ENCODE data around the gene MUC4. TPM values are rescaled to one million over a fixed set of nuclear protein-coding genes. Genes with fewer than 3 reads are reported as not detected.

The MUC4 gene
- total and polyA plus RNA-seq, 2 of the 4 experiments (the other 2 are of a cell fraction), result not detected

- CTCF ChIA-PET, result no interaction called here
- POLR2A ChIA-PET (ENCODE audit: unreplicated experiment), result no interaction called here
- dilution Hi-C loops (cut with HindIII; ENCODE audit: low sequenced_read_pairs, unreplicated experiment) (no loop called here), in situ Hi-C loops (cut with MboI; ENCODE audit: low sequenced_read_pairs) (no loop called here), intact Hi-C loops (cut with micrococcal nuclease) (no loop called here)
- no peak overlapping the region for H3K9ac ChIP-seq (ENCODE audit: low read depth, low read length)
- H3K23ac ChIP-seq (ENCODE audit: low read depth, low read length), result no peak overlapping the region
- H2AK9ac ChIP-seq (replicated peaks; ENCODE audit: low read depth, low read length, poor library complexity), result no peak overlapping the region
- H2BK5ac ChIP-seq (ENCODE audit: low read depth, low read length, poor library complexity, severe bottlenecking), result no peak overlapping the region
- H3K4me1 ChIP-seq (ENCODE audit: control insufficient read depth, insufficient read depth, low read length), result no peaks in the 10 kb centered on the region
- H3K4ac ChIP-seq (ENCODE audit: low read depth, low read length), result no peak overlapping the region
- no peak overlapping the region for H2AK5ac ChIP-seq (ENCODE audit: low read depth, low read length)
- H2BK20ac ChIP-seq (ENCODE audit: low read depth, low read length), result no peak overlapping the region
- H3K36me3 ChIP-seq (ENCODE audit: control insufficient read depth, insufficient read depth, low read length), result no peaks in the 10 kb centered on the region
- DNase-seq (no peak), ATAC-seq (ENCODE audit: low read depth) (no peak)
- no peak overlapping the region for H3K14ac ChIP-seq (replicated peaks; ENCODE audit: low read depth, low read length)
- no peaks in the 10 kb centered on the region for H4K20me1 ChIP-seq (ENCODE audit: insufficient read depth, low read length)
- peaks cover 28% of the 10 kb centered on the region for H3K27me3 ChIP-seq (ENCODE audit: control insufficient read depth, insufficient read depth, low read length)
- no peaks in the 10 kb centered on the region for H3K9me3 ChIP-seq (ENCODE audit: control insufficient read depth, insufficient read depth, low read length)
- 75% methylated on average over 7 of the region's 16 CpGs; no CpG with 5 or more reads in 1 of the 2 experiments for WGBS, 2 experiments (ENCODE audit: extremely low coverage in 2 of 2, insufficient read length in 1 of 2)
- no peak overlapping the region for H3K4me3 ChIP-seq (ENCODE audit: insufficient read depth, low read depth, low read length)
- H4K8ac ChIP-seq (ENCODE audit: low read depth in 2 of 2, low read length in 2 of 2), result no peak overlapping the region
- H3K56ac ChIP-seq (ENCODE audit: extremely low read depth, insufficient read depth, low read length), result no peak overlapping the region
- no peak overlapping the region for H3K4me2 ChIP-seq (ENCODE audit: low read depth, low read length)
- no peak overlapping the region for H4K5ac ChIP-seq (ENCODE audit: low read depth, low read length)
- no TSS peak for BruUV-seq (replicated peaks)
- no peaks in the 10 kb centered on the region for H3K9me1 ChIP-seq (ENCODE audit: insufficient read depth, low read length)
- no peak overlapping the region for H3K27ac ChIP-seq (ENCODE audit: insufficient read depth, low read length)
- no peak for TF ChIP-seq RAD21 (IDR thresholded peaks at IDR 0.05; ENCODE audit: low read length)
- no peak for TF ChIP-seq SMC3 (IDR thresholded peaks at IDR 0.05; ENCODE audit: low read depth, low read length)
- TF ChIP-seq CEBPB (IDR thresholded peaks at IDR 0.05; ENCODE audit: low read depth, low read length), result no peak
- no peak for TF ChIP-seq FOS (IDR thresholded peaks at IDR 0.05; ENCODE audit: low read depth, low read length)
- no peak for TF ChIP-seq MXI1 (IDR thresholded peaks at IDR 0.05; ENCODE audit: borderline replicate concordance, low read depth, low read length)
- TF ChIP-seq MAZ (IDR thresholded peaks at IDR 0.05; ENCODE audit: borderline replicate concordance, low read depth, low read length), result no peak
- TF ChIP-seq MAFK (IDR thresholded peaks at IDR 0.05; ENCODE audit: low read depth, low read length), result no peak
- no peak for TF ChIP-seq BHLHE40 (IDR thresholded peaks at IDR 0.05; ENCODE audit: low read depth, low read length)
- no peak for TF ChIP-seq CTCF (conservative IDR thresholded peaks at IDR 0.05; ENCODE audit: low read depth, low read length)
- TF ChIP-seq ELK1 (IDR thresholded peaks at IDR 0.05; ENCODE audit: borderline replicate concordance, low read depth, low read length), result no peak
- no peak for TF ChIP-seq USF2 (IDR thresholded peaks at IDR 0.05; ENCODE audit: low read depth, low read length)
- no peak for TF ChIP-seq POLR2A (IDR thresholded peaks at IDR 0.05; ENCODE audit: low read depth, low read length)
- no peak for TF ChIP-seq RCOR1 (IDR thresholded peaks at IDR 0.05; ENCODE audit: insufficient replicate concordance, low read length)
- no peak for TF ChIP-seq NFE2L2 (IDR thresholded peaks at IDR 0.05; ENCODE audit: low read depth, low read length)
- TF ChIP-seq RFX5 (IDR thresholded peaks at IDR 0.05; ENCODE audit: low read depth, low read length), result no peak
- no peak for TF ChIP-seq CHD1 (IDR thresholded peaks at IDR 0.05; ENCODE audit: low read depth, low read length)
- no peak overlapping the region for H2BK120ac ChIP-seq (ENCODE audit: low read depth, low read length)
- no peak overlapping the region for H2BK15ac ChIP-seq (ENCODE audit: low read depth, low read length)
- H2AFZ ChIP-seq (replicated peaks; ENCODE audit: low read length, poor library complexity), result no peak overlapping the region
- no peaks in the 10 kb centered on the region for H3K79me1 ChIP-seq (ENCODE audit: low read depth in 1 of 2, low read length in 2 of 2)
- H3K18ac ChIP-seq (ENCODE audit: low read depth, low read length), result no peak overlapping the region
- H4K91ac ChIP-seq (ENCODE audit: insufficient read depth, low read depth, low read length), result no peak overlapping the region
Measured at GRCh38 chr3:195829897-195830254, 18.1 kb upstream of the MUC4 start.

All from IMR-90 (cell line).